B cell (primary cell): ENCODE measurements around the gene PRR18.

Experiments used
- EZH2 ChIP-seq: IDR thresholded peaks from 2 replicates; pipeline ENCODE4 v1.6.1; 2012; ENCODE audit warnings: borderline replicate concordance, low read depth, mild to moderate bottlenecking, moderate library complexity, low read length; ENCODE audit not compliant: insufficient read depth, poor library complexity, severe bottlenecking
- TF ChIP-seq, protein P1 (sequence below): fragments of 200-600 bp; IDR thresholded peaks from one replicate; pipeline ENCODE4 v1.8.0; 2022; ENCODE audit warnings: antibody characterized with exemption, mild to moderate bottlenecking

DNA sequence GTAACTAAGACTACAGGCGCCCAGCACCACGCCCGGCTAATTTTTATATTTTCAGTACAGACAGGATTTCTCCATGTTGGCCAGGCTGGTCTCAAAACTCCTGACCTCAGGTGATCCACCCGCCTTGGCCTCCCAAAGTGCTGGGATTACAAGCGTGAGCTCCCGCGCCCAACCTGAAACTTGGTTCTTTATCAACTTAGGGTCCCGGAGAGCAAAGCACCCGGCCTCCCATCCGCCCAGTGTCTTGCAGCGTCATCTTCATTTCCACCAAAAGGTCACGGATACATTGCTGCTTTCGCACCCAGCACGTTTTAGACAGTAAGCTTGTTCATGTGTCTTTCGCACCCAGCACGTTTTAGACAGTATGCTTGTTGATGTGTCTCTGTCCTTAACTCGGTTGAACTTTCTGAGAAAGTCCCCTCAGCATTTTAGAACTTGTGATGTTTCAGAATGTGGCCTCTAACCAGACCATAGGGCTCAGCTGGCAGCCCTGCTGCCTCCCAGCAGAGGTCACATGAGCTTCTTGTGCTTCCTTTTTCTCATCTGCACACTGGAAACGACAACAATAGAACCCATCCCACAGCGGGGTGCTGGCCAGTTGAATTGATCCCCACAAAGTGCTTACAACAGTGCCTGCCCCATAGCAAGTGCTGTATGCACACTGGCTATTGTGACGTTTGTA is 48.8 kb downstream of the PRR18 start:
- TF ChIP-seq, protein P1, sequence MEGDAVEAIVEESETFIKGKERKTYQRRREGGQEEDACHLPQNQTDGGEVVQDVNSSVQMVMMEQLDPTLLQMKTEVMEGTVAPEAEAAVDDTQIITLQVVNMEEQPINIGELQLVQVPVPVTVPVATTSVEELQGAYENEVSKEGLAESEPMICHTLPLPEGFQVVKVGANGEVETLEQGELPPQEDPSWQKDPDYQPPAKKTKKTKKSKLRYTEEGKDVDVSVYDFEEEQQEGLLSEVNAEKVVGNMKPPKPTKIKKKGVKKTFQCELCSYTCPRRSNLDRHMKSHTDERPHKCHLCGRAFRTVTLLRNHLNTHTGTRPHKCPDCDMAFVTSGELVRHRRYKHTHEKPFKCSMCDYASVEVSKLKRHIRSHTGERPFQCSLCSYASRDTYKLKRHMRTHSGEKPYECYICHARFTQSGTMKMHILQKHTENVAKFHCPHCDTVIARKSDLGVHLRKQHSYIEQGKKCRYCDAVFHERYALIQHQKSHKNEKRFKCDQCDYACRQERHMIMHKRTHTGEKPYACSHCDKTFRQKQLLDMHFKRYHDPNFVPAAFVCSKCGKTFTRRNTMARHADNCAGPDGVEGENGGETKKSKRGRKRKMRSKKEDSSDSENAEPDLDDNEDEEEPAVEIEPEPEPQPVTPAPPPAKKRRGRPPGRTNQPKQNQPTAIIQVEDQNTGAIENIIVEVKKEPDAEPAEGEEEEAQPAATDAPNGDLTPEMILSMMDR = no peak
- no peak for TF ChIP-seq EZH2
